IPS-18a (cell line): Measurements from ENCODE around the gene IDH2.

ENCODE experiments used
- H3K27ac ChIP-seq: one replicate; pipeline ENCODE4 v1.5.1; 2013; ENCODE audit warnings: low read length
- H3K27me3 ChIP-seq: one replicate; pipeline ENCODE4 v1.6.1; 2013; ENCODE audit warnings: mild to moderate bottlenecking, low read length; ENCODE audit not compliant: control insufficient read depth, insufficient read depth
- H3K36me3 ChIP-seq: one replicate; pipeline ENCODE4 v1.6.1; 2013; ENCODE audit warnings: low read depth, low read length; ENCODE audit not compliant: control insufficient read depth
- H3K4me1 ChIP-seq: one replicate; pipeline ENCODE4 v1.6.1; 2013; ENCODE audit warnings: low read depth, low read length; ENCODE audit not compliant: control insufficient read depth
- H3K4me3 ChIP-seq: one replicate; pipeline ENCODE4 v1.5.1; 2013; ENCODE audit warnings: low read length
- H3K9ac ChIP-seq: one replicate; pipeline ENCODE4 v1.6.1; 2013; ENCODE audit warnings: mild to moderate bottlenecking, low read length, moderate library complexity
- H3K9me3 ChIP-seq: one replicate; pipeline ENCODE4 v1.6.1; 2013; ENCODE audit warnings: low read depth, low read length; ENCODE audit not compliant: control insufficient read depth

The IDH2 gene

DNA sequence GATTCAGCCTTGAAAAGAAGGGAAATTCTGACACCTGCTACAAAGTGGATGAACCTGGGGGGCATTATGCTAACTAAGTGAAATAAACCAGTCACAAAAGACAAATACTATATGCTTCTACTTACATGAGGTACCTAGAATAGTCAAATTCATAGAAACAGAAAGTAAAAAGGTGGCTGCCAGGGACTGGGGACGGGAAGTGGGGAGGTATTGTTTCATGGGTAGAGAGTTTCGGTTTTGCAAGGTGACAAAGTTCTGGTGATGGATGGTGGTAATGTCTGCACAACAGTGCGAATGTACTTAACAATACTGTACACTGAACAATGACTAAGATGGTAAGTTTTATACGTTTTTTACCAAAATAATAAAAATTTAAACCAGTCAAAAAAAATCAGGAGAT is 4.8 kb downstream of the IDH2 start:
- no peak overlapping the region for H3K4me3 ChIP-seq
- H3K4me1 ChIP-seq, result peaks cover 5% of the 10 kb centered on the region
- H3K9ac ChIP-seq, result no peak overlapping the region
- no peaks in the 10 kb centered on the region for H3K36me3 ChIP-seq
- no peak overlapping the region for H3K27ac ChIP-seq
- no peaks in the 10 kb centered on the region for H3K27me3 ChIP-seq
- H3K9me3 ChIP-seq, result no peaks in the 10 kb centered on the region

DNA sequence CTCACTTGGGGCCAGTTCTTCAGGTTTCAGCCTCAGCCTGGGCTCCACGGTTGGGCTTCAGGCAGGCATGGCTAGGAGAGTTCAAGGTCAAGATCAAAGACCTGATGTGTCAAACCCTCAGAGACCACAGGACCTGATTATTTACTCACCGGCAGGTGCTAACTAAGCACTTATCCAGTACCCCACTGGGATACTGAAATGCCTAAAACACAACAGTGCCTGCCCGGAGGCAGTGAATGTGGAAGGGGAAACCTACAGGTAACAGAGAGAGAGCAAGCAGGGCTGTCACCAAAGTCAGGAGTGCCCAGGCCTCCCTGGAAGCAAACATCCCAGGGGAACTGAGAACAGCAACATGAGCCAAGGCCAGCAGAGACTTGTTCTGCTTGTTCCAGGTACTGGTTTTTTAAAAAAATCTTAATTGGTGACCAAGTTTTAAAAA is 6.7 kb downstream of the IDH2 start:
- Histone ChIP-seq H3K9me3 (no peaks in the 10 kb centered on the region), H3K27ac (no peak overlapping the region), H3K36me3 (no peaks in the 10 kb centered on the region), H3K9ac (no peak overlapping the region), H3K4me1 (no peaks in the 10 kb centered on the region), H3K4me3 (no peak overlapping the region), H3K27me3 (no peaks in the 10 kb centered on the region)

GRCh38 chr15:90091156-90091931 is 10.9 kb downstream of the IDH2 start:
- H3K36me3 ChIP-seq, result no peaks in the 10 kb centered on the region
- no peaks in the 10 kb centered on the region for H3K27me3 ChIP-seq
- H3K4me3 ChIP-seq, result no peak overlapping the region
- no peaks in the 10 kb centered on the region for H3K4me1 ChIP-seq
- no peak overlapping the region for H3K27ac ChIP-seq
- H3K9ac ChIP-seq, result no peak overlapping the region
- no peaks in the 10 kb centered on the region for H3K9me3 ChIP-seq

GRCh38 chr15:90090226-90090848 is 11.9 kb downstream of the IDH2 start:
- no peaks in the 10 kb centered on the region for H3K36me3 ChIP-seq
- H3K27ac ChIP-seq, result no peak overlapping the region
- H3K27me3 ChIP-seq, result no peaks in the 10 kb centered on the region
- H3K4me3 ChIP-seq, result no peak overlapping the region
- no peak overlapping the region for H3K9ac ChIP-seq
- H3K4me1 ChIP-seq, result no peaks in the 10 kb centered on the region
- H3K9me3 ChIP-seq, result no peaks in the 10 kb centered on the region

DNA sequence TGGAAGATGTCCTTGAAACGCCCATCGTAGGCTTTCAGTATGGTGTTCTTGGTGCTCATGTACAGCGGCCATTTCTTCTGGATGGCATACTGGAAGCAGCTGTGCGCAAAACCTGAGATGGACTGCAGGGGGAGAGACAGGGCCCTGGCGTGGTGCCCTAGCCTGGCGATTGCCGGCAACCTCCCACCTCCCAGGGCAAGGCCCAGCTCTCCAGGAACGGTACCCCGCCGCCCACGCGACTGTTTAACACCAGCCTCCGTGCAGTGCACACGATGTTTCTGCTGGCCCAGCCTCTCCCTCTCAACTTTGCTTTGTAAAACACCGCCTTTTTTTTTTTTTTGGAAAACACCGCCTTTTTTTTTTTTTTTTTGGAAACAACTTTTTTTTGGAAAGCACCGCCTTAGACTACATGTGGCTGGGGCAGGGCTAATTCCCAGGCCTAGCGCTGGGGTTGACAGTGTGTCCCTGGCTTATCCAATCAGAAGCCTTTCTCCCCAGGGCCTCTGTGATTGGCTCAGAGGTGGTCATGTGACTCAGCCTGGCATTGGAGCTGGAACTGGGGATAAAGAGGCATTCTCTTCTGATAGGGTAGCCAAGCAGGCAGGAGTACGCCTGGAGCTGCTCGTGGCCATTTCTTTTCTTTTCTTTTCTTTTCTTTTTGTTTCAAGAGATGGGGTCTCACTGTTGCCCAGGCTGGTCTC is 14.7 kb downstream of the IDH2 start:
- Histone ChIP-seq H3K9me3 (no peaks in the 10 kb centered on the region), H3K27me3 (no peaks in the 10 kb centered on the region), H3K4me3 (no peak overlapping the region), H3K36me3 (peaks cover 16% of the 10 kb centered on the region), H3K9ac (no peak overlapping the region), H3K4me1 (no peaks in the 10 kb centered on the region), H3K27ac (no peak overlapping the region)

DNA sequence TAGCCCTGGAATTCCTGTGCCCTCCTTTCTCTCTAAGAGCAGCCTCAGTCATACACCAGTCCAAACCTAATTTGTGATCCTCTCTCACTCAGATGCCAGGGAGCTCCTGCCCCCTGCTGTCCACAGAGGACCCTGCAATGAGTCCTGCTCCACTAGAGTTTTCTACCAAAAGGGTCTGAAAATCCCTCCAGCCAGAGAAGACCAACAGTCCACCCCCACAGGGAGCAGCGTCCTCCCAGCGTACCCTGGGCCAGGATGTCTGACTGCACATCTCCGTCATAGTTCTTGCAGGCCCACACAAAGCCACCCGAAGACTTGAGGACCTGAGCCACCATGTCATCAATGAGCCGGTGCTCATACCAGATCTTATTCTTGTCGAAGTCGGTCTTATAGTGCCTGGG is 15.4 kb downstream of the IDH2 start:
- Histone ChIP-seq H3K27ac (no peak overlapping the region), H3K4me3 (no peak overlapping the region), H3K9me3 (no peaks in the 10 kb centered on the region), H3K27me3 (no peaks in the 10 kb centered on the region), H3K36me3 (peaks cover 16% of the 10 kb centered on the region), H3K4me1 (no peaks in the 10 kb centered on the region), H3K9ac (no peak overlapping the region)

DNA sequence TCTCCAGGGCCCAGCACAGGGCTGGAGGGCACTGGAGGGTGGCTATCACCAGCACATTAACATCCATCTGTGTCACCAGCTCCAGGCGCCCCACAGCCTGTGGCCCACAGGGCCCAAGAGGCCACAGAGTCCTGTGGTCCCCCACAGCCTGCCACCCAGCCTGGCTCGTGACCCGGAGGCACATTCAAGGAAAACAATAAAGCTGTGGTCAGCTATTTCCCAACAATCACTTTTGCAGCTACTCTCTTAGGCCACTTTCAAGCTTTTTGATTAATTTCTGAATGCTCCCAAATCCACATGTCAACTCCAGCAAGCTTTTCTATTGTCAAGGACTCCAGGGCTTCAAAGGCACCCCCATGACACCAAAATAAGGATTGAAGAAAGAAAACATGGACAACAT is 16.7 kb downstream of the IDH2 start:
- H3K4me1 ChIP-seq, result no peaks in the 10 kb centered on the region
- peaks cover 16% of the 10 kb centered on the region for H3K36me3 ChIP-seq
- no peak overlapping the region for H3K4me3 ChIP-seq
- no peak overlapping the region for H3K9ac ChIP-seq
- H3K27ac ChIP-seq, result no peak overlapping the region
- no peaks in the 10 kb centered on the region for H3K9me3 ChIP-seq
- H3K27me3 ChIP-seq, result no peaks in the 10 kb centered on the region

DNA sequence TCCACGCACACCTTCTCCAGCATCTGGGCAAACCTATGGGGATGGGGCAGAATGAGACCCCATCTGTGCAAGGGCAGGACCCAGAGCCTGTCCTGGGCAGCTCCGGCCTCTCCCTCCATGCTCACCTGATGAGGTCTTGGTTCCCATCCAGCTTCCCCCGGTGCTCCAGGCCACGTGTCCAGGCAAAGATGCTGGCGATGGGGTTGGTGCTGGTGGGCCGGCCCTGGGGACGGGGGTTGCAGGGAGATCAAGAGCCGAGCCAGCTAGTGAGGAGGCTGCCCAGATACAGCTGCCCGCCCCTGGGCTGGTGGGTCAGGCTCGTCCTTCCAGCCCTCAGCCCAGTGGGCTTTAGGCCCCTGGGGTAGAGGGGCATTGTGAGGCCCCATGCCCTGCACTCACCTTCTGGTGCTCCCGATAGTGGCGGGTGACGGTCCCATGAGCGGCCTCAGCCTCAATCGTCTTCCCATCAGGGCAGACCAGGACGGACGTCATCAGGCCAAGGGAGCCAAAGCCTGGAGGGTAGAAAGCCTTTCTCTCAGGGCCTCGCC is 17.3 kb downstream of the IDH2 start:
- Histone ChIP-seq H3K9ac (no peak overlapping the region), H3K4me1 (no peaks in the 10 kb centered on the region), H3K27ac (no peak overlapping the region), H3K4me3 (no peak overlapping the region), H3K27me3 (no peaks in the 10 kb centered on the region), H3K9me3 (no peaks in the 10 kb centered on the region), H3K36me3 (peaks cover 19% of the 10 kb centered on the region)

GRCh38 chr15:90083954-90084607 is 18.2 kb downstream of the IDH2 start:
- Histone ChIP-seq H3K27me3 (no peaks in the 10 kb centered on the region), H3K9me3 (no peaks in the 10 kb centered on the region), H3K36me3 (peaks cover 19% of the 10 kb centered on the region), H3K4me3 (no peak overlapping the region), H3K4me1 (no peaks in the 10 kb centered on the region), H3K27ac (no peak overlapping the region), H3K9ac (no peak overlapping the region)

DNA sequence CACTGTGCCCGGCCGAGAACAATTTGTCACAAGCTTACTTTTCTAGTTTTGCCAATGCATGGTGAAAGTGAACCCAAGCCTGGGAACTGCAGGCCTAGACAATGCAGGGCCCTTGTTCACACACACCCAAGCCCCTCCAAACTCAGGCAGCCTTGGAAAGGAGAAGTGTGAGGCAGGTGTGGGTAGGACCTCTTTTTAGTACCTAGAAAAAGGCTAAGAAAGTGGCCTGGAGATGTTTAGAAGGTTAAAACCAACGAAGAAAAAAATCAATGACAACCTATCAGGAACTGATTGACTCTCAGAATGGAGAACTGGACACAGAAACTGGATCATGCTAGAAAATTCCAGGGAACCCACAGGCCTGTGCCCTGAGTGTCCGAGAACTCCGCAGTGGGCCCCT is 18.8 kb downstream of the IDH2 start:
- Histone ChIP-seq H3K4me1 (no peaks in the 10 kb centered on the region), H3K4me3 (no peak overlapping the region), H3K27me3 (no peaks in the 10 kb centered on the region), H3K36me3 (peaks cover 19% of the 10 kb centered on the region), H3K27ac (no peak overlapping the region), H3K9ac (no peak overlapping the region), H3K9me3 (no peaks in the 10 kb centered on the region)

- Histone ChIP-seq H3K36me3 (peaks cover 19% of the 10 kb centered on the region), H3K9ac (no peak overlapping the region), H3K4me3 (no peak overlapping the region), H3K9me3 (no peaks in the 10 kb centered on the region), H3K27me3 (no peaks in the 10 kb centered on the region), H3K27ac (no peak overlapping the region), H3K4me1 (no peaks in the 10 kb centered on the region)
These were observed 20.0 kb downstream of the IDH2 start for GRCh38 chr15:90082140-90082715.
